ENCODE data around the gene RNASE8. TPM values are rescaled to one million over a fixed set of nuclear protein-coding genes. Genes with fewer than 3 reads are reported as not detected.

The RNASE8 gene
- total RNA-seq, 1 experiment from 2014 or later, result not detected

DNA sequence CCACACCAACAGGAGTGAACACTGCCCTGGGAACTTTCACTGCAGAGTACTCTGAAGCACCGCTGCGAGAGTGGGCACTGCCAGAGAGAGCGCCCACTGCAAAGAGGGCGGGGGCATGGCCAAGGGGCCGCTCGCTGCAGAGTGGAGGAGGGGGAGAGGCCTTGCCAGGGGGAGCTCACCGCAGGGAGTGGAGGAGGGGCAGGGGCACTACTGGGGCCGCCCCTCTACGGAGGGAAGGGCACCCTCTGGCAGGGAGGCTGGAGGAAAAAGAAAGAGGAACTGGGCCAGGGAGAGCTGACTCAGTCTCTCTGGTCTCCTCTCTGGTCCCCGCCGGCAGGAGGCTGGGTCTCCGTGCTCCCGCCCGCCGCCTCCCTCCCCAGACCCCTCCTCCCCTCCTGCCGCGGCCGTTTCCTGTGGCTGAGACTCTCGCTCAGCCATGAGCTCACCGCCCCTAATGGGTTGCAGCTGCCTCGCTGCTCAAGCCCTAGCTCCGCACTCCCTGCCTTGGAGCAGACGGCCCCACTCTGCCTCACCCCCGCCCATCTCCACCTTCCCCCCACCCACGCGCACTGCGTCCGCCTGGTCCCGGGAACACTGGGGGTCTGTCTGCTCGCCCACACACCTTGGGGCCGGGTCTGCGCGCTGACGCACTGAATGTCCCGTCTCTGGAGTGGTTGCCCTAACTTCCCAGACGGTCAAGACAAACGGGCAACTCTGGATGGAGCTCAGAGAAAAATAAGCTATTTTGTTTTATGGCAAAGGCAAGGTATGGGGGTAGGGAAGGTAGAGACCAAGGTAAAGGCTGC, 13.8 kb downstream of the RNASE8 start:
- H3K4me1 ChIP-seq (ENCODE audit: control insufficient read depth, insufficient read depth, low read length), result peaks cover 7% of the 10 kb centered on the region
- H3K27ac ChIP-seq (ENCODE audit: low read length), result peak overlapping the region; percentile 63
- intact Hi-C loops (cut with micrococcal nuclease; ENCODE audit: unreplicated experiment), result no loop called here
- peak overlapping the region; percentile 54 to 65 for H3K4me3 ChIP-seq (ENCODE audit: low read depth in 2 of 2, low read length in 2 of 2)
- POLR2A ChIA-PET, result no interaction called here
- no peak for TF ChIP-seq CTCF (IDR thresholded peaks at IDR 0.05)
- no peak for TF ChIP-seq REST (IDR thresholded peaks at IDR 0.05; ENCODE audit: insufficient read depth in 1 of 2, low read depth in 2 of 2, low read length in 1 of 2)
- TF ChIP-seq TCF7L2 (IDR thresholded peaks at IDR 0.05; ENCODE audit: low read depth, low read length), result no peak
- TF ChIP-seq POLR2AphosphoS5 (IDR thresholded peaks at IDR 0.05; ENCODE audit: low read depth, low read length), result no peak
- no peak for TF ChIP-seq SIN3A (IDR thresholded peaks at IDR 0.05; ENCODE audit: borderline replicate concordance, insufficient read depth, low read depth, low read length)
- peak; percentile 59 for ATAC-seq
- no TSS peak for BruUV-seq (replicated peaks)
- H3K9me3 ChIP-seq (ENCODE audit: control insufficient read depth, insufficient read depth, low read depth, low read length), result no peaks in the 10 kb centered on the region
- CTCF ChIA-PET, result interaction anchor here (0.6 to 2.4 kb wide), 5 partner anchors 21 to 79 kb away, joined by 3 to 12 read pairs (median 10); no protein-coding TSS in a partner anchor
- H3K36me3 ChIP-seq (ENCODE audit: control insufficient read depth, insufficient read depth, low read length), result no peaks in the 10 kb centered on the region
- DNase-seq (ENCODE audit: low read depth, low spot score), result no peak
- in situ Hi-C loops (cut with HindIII; ENCODE audit: low pct_unique_long_range_greater_than_20kb, low sequenced_read_pairs), result no loop called here
- no peaks in the 10 kb centered on the region for H3K27me3 ChIP-seq (ENCODE audit: control insufficient read depth, insufficient read depth, low read length)

GRCh38 chr14:21072031-21072473, 14.4 kb downstream of the RNASE8 start:
- no peak for TF ChIP-seq REST (IDR thresholded peaks at IDR 0.05; ENCODE audit: insufficient read depth in 1 of 2, low read depth in 2 of 2, low read length in 1 of 2)
- TF ChIP-seq SIN3A (IDR thresholded peaks at IDR 0.05; ENCODE audit: borderline replicate concordance, insufficient read depth, low read depth, low read length), result no peak
- TF ChIP-seq CTCF (IDR thresholded peaks at IDR 0.05), result no peak
- TF ChIP-seq TCF7L2 (IDR thresholded peaks at IDR 0.05; ENCODE audit: low read depth, low read length), result no peak
- no peak for TF ChIP-seq POLR2AphosphoS5 (IDR thresholded peaks at IDR 0.05; ENCODE audit: low read depth, low read length)
- peak overlapping the region; percentile 54 to 65 for H3K4me3 ChIP-seq (ENCODE audit: low read depth in 2 of 2, low read length in 2 of 2)
- H3K9me3 ChIP-seq (ENCODE audit: control insufficient read depth, insufficient read depth, low read depth, low read length), result no peaks in the 10 kb centered on the region
- H3K27ac ChIP-seq (ENCODE audit: low read length), result peak overlapping the region; percentile 48; the same call in 1 of the 2 replicates
- ATAC-seq (no peak), DNase-seq (ENCODE audit: low read depth, low spot score) (no peak)
- peaks cover 7% of the 10 kb centered on the region for H3K4me1 ChIP-seq (ENCODE audit: control insufficient read depth, insufficient read depth, low read length)
- H3K27me3 ChIP-seq (ENCODE audit: control insufficient read depth, insufficient read depth, low read length), result no peaks in the 10 kb centered on the region
- intact Hi-C loops (cut with micrococcal nuclease; ENCODE audit: unreplicated experiment), result no loop called here
- no TSS peak for BruUV-seq (replicated peaks)
- POLR2A ChIA-PET, result no interaction called here
- CTCF ChIA-PET, result interaction anchor here (0.7 to 2.4 kb wide), 4 partner anchors 20 to 80 kb away, joined by 8 to 12 read pairs (median 10); no protein-coding TSS in a partner anchor
- in situ Hi-C loops (cut with HindIII; ENCODE audit: low pct_unique_long_range_greater_than_20kb, low sequenced_read_pairs), result no loop called here
- H3K36me3 ChIP-seq (ENCODE audit: control insufficient read depth, insufficient read depth, low read length), result no peaks in the 10 kb centered on the region

Measured in Panc1 (cell line).